GM18507 (cell line): Measurements from ENCODE around the gene MDFIC.

Experiments
- DNase-seq: peaks from one replicate; pipeline ENCODE4 v3.0.0; 2011; ENCODE audit warnings: low read depth; ENCODE audit not compliant: insufficient read length; ENCODE audit errors: extremely low spot score
- FAIRE-seq: peaks from 2 replicates; lab custom pipeline; 2011; peaks lifted over from hg19 to GRCh38; lab: Jason Lieb, UNC

The MDFIC gene

GRCh38 chr7:114924038-114924712, 2.3 kb downstream of the MDFIC start:
- no peak for DNase-seq
- FAIRE-seq, result peak; percentile 71

DNA sequence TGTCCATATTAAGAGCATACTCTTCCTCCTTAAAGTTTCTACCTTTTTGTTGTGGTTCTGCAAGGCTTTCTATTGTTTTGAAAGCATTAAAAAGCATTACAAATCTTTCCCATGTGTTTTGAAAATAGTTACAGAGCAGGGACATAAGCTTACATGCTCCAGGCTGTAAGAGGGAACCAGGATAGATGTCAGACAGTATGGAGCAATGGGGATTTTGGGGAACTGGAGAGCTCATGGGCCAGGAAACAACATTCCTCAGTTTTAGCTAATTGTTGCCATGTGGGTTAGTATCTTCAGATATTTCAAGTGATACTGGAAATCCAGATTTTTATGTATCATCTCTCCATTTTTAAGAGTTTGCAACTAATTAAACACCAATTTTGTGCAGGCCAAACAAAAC, 3.5 kb downstream of the MDFIC start:
- peak; percentile 48 for FAIRE-seq
- DNase-seq, result no peak

DNA sequence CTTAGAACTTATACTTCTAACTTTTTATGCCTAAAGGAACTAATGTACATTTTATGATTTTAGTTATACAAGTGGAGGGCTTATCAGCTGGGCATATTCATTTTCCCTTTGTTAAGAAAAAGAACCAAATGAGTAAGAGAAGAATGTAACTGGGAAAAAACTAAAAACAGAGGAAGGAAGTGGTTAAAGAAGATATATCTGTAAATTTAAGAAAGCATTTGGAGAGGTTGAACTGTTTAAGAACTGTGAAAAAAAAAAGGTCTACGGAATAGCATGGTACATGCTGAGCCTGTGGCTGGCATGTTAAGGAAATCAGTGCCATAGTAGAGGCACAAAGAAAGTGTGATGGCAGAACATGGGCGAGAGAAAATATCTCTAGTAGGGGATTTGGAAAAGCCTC, 6.2 kb downstream of the MDFIC start:
- peak; percentile 81 for FAIRE-seq
- no peak for DNase-seq

GRCh38 chr7:114929570-114929969, 7.7 kb downstream of the MDFIC start:
- no peak for DNase-seq
- peak; percentile 74 for FAIRE-seq

GRCh38 chr7:114930107-114930661, 8.3 kb downstream of the MDFIC start:
- no peak for DNase-seq
- peak; percentile 45 for FAIRE-seq

DNA sequence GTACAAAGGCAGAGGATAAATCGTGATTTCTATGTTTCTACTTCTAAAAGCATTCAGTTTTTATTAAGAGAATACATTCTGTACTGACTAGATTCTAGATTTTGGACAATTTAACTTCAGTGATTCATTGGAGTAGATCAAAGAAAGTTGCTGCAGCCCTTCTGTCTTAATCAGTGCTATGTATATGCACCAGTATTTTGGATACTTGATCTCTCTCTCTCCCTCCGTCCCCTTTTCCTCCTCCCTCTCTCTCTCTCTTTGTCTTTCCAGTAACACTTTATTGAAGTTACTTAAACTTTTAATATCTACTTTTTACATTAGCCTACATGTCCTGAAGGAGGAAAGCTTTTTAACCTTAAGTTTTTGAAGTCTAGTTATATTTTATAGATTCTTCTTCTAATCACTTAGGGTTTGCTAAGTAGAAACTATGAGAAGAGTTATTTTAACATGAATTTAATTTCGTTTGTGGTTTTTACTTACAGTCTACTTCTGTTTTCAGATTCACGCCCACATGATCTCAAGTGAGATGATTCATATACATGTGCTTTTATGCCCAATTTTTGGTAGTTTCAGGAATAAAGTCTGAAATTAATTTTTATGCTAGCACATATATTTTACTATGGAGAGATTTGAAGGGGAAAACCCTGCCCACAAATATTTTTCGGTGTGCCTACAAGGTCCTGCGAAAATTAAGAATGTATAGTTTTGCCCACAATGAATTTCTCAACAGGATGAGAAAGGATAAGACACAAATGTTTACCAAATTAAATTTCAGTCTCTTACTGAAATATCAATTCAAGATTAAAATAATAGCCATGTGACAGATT, 9.1 kb downstream of the MDFIC start:
- FAIRE-seq (no peak), DNase-seq (no peak)

DNA sequence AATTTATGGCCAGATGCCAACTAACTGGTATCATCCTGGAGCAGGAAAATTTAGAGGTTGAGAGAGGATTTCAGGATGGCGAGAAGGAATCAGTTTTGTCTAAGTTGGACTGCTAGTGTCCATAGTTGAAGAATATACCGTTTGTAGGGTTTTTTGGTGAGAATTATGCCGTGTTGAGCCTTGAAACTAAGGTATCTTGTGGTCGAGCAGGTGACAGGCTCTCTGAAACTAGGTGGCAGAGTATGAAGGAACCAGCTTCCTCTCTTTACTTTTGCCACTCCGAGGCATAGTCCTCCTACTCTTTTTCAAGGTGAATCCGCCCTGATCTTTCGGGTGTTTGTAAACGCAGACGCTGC, 9.7 kb downstream of the MDFIC start:
- no peak for DNase-seq
- peak; percentile 98 for FAIRE-seq

- FAIRE-seq (peak; percentile 33), DNase-seq (no peak)
Measured at GRCh38 chr7:114932991-114933390, 11.1 kb downstream of the MDFIC start.

DNA sequence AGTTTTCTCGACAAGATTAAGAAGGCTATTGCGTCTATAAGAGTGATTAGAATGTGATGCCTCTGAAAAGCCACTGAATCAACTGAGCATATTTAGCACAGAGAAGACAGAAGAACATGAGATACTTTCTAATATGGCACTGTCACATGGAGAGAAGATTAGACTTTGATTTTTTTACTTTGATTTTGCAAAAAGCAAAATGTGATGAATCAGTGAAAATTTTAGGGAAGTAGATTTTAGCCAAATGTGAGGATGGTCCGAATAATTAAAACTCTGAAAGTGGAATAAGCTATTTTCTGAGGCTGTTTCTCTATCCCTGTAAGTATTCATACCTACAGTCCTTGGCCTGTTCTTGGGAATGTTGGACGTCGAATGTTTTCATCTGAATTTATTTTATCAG, 11.8 kb downstream of the MDFIC start:
- DNase-seq (no peak), FAIRE-seq (peak; percentile 15)

- DNase-seq (no peak), FAIRE-seq (peak; percentile 24)
Measured at GRCh38 chr7:114934086-114934485, 12.2 kb downstream of the MDFIC start.

DNA sequence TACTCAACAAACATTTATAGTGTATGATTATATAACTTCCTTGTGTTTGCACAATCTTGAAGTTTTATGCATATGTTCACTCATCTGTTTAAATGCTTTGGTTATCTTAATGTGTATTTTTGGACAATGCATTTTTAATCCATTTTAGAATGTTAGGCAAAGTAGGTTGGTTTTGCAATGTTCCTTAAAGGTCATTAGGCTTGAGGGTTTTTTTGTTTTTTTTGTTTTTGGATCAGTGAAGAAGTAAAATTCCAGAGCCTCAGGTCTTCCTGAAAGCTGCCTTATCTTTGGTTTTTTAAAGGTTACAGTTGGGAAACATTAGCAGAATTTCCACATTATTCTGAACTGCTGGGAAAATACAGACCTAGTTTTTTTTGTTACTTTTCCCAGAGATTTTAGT, 12.8 kb downstream of the MDFIC start:
- FAIRE-seq, result peak; percentile 74
- no peak for DNase-seq

GRCh38 chr7:114936471-114936870, 14.6 kb downstream of the MDFIC start:
- DNase-seq (no peak), FAIRE-seq (peak; percentile 21)

DNA sequence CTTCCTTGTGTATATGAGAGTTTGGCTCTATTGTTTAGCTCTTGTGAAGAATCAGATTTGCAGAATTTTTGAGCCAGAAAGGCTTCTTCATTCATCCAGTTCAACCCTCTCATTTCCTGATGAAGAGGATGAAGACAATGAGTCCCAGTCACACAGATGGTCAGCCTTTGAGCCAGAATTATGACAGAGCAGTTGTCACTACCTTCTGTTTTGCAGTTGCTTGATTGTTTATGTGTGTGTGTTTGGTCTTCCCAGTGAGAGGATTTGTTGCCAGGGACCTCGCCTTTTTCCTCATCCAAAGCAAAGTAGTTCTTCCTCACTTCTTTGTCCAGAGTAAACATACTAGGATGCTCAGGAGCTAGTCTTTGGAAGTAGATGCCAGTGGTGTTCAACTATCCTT, 15.6 kb downstream of the MDFIC start:
- DNase-seq (no peak), FAIRE-seq (peak; percentile 59)

DNA sequence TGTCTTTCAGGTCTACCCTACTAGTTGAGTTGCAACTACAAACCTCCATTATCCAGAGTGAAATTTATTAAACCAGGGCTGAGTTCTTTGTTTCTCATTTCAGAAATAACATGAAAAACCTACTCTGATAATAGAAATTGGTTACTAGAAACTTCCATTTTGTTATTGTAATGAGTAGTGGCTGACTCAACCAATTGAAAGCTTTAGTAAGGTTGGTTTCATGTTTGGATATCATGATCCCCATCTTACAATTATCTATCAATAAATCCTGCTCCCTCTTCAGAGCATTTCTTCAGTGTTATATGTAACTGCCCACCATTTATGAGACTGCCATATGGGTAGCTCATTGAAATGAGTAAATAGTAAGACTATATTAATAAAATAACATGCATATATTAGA, 16.9 kb downstream of the MDFIC start:
- FAIRE-seq (no peak), DNase-seq (no peak)

DNA sequence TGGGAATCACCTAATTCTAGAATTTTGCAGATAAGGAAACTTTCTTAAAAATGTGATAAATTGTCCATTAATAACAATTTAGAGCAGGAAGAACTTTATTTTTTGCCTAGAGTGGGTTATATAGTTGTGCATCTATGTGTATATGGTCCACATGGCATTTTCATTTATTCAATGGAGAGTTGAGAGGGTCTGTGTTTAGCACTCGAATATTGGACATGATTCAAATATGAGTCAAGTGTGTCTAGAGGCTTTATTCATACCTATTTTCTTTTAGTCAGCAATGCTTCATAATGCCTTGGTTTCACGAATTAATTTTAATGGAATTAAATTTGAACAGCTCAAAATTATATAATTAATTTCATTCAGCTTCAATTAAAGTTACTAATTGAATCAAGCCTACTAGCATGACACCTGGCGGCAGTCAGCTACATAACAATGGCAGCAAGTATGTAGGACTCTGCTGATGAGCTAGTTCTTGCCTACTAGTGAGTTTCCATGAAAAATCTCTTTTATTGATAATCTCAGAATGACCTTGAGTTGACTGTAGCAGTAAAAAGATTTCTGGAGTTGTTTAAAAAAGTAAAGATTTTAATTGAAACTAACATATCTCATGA, 17.7 kb downstream of the MDFIC start:
- no peak for DNase-seq
- FAIRE-seq, result peak; percentile 68

GRCh38 chr7:114940220-114940619, 18.3 kb downstream of the MDFIC start:
- peak; percentile 65 for FAIRE-seq
- no peak for DNase-seq

DNA sequence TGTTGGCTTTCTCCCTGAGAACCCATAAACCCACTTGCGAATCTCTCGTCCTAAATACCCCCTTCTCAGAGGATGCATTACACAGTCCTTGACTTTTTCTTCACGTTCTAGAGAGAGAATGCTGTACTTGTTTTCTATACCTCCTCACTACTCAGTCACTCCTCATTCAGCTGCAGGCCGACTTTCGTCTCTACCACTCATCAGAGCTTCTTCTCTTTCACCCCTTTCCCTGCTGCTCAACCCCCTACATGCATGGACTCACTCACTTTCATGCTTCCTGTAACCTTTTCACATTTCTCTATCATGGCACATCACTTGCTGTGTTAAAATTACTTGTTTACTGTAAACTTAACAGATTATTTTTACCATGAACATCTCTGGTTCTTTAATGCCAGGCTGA, 19.8 kb downstream of the MDFIC start:
- FAIRE-seq (no peak), DNase-seq (no peak)

GRCh38 chr7:114942446-114943175, 20.7 kb downstream of the MDFIC start:
- FAIRE-seq, result peak; percentile 72
- no peak for DNase-seq

DNA sequence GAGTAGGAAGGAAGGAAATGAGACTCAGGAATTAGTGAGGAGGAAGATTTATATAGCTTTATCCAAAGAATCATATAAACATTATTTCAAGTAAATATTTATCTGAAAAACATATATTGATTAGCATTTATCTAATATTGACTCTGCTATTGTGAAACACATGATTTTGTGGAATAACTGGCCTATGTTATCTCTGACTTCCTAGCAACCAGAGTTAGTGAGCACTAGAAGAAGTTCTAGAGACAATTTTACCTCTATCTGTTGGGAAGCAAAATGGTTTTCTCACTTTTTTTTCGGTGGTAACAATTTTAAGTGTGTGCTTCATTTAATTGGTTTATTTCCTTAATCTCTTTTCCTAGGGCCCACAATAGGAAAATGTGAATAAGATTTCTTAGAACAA, 21.6 kb downstream of the MDFIC start:
- DNase-seq, result no peak
- FAIRE-seq, result no peak
